A549 (cell line): Measurements from ENCODE around the gene PSMB10. TPM values are rescaled to one million over a fixed set of nuclear protein-coding genes. Genes with fewer than 3 reads are reported as not detected.

ENCODE experiments used
- ATAC-seq, 2 experiments: fragments of 200-7000 bp in 1 of 2; fragments of >200 bp in 1 of 2; cut with Nextera tagmentation in 1 of 2; cut with Tn5 transposase in 1 of 2; 3 replicates each; pipeline versions ENCODE4 v1.8.0 to v1.9.1; 2018 to 2020; ENCODE audit warnings: mild to moderate bottlenecking in 1 of 2, moderate library complexity in 1 of 2
- CTCF ChIA-PET: fragments of 300-600 bp; sonication (Branson Sonifier 250); formaldehyde crosslinking; extraction: SDS; loops from one replicate; lab custom pipeline; 2021; ENCODE audit warnings: antibody characterized with exemption, inconsistent platforms; lab: Yijun Ruan, JAX
- POLR2A ChIA-PET: fragments of 350-600 bp; formaldehyde crosslinking; extraction: SDS; loops from one replicate; lab custom pipeline; 2021; ENCODE audit warnings: antibody characterized with exemption, inconsistent platforms; lab: Yijun Ruan, JAX
- DNase-seq, 2 experiments: peaks; one replicate each; pipeline versions ENCODE4 v3.0.0 to v3.0.0-alpha.2; 2011 to 2016; ENCODE audit warnings: low read depth in 1 of 2, low spot score in 1 of 2
- FAIRE-seq: peaks from 2 replicates; lab custom pipeline; 2011; peaks lifted over from hg19 to GRCh38; lab: Jason Lieb, UNC
- H3K27ac ChIP-seq, 2 experiments: fragments of >200 bp; sonication (Bioruptor Twin); formaldehyde crosslinking; 3 replicates each; pipeline ENCODE4 v1.5.1; 2016 to 2017
- H3K4me1 ChIP-seq: fragments of >200 bp; sonication (Bioruptor Twin); formaldehyde crosslinking; 3 replicates; pipeline ENCODE4 v1.6.1; 2016
- H3K4me2 ChIP-seq: fragments of >200 bp; sonication (Bioruptor Twin); formaldehyde crosslinking; 3 replicates; pipeline ENCODE4 v1.6.1; 2016
- H3K4me3 ChIP-seq: fragments of >200 bp; sonication (Bioruptor Twin); formaldehyde crosslinking; 3 replicates; pipeline ENCODE4 v1.5.1; 2016
- H3K9me3 ChIP-seq: fragments of >200 bp; sonication (Bioruptor Twin); formaldehyde crosslinking; 3 replicates; pipeline ENCODE4 v1.6.1; 2016
- CHD4 ChIP-seq: fragments of 200-600 bp; sonication (generic); IDR thresholded peaks from 2 replicates; pipeline ENCODE4 v1.6.1; 2016; ENCODE audit warnings: antibody characterized with exemption, mild to moderate bottlenecking, borderline replicate concordance
- CTCF ChIP-seq: fragments of >200 bp; sonication (Bioruptor Twin); formaldehyde crosslinking; IDR thresholded peaks from 3 replicates; pipeline ENCODE4 v1.5.1; 2016
- E2F6 ChIP-seq: IDR thresholded peaks from 2 replicates; pipeline ENCODE4 v1.6.1; 2012; ENCODE audit warnings: low read depth, borderline replicate concordance
- EHMT2 ChIP-seq: fragments of 200-600 bp; sonication (generic); IDR thresholded peaks from 2 replicates; pipeline ENCODE4 v1.6.1; 2016; ENCODE audit warnings: antibody characterized with exemption, low read depth, mild to moderate bottlenecking, moderate library complexity
- HDAC2 ChIP-seq: fragments of 200-600 bp; sonication (generic); IDR thresholded peaks from 2 replicates; pipeline ENCODE4 v1.6.1; 2016
- MAX ChIP-seq: IDR thresholded peaks from 2 replicates; pipeline ENCODE4 v1.6.1; 2012
- RAD21 ChIP-seq, 2 experiments: fragments of >200 bp in 1 of 2; sonication (Bioruptor Twin) in 1 of 2; formaldehyde crosslinking in 1 of 2; IDR thresholded peaks in 1 of 2; conservative IDR thresholded peaks in 1 of 2; 2 replicates in 1 of 2; 3 replicates in 1 of 2; pipeline ENCODE4 v1.6.1; 2012 to 2018; ENCODE audit warnings: inconsistent platforms in 1 of 2
- RCOR1 ChIP-seq: fragments of 150-350 bp; IDR thresholded peaks from 2 replicates; pipeline ENCODE4 v1.6.1; 2014; ENCODE audit warnings: antibody characterized with exemption, low read length, low read depth
- TFCP2L1 ChIP-seq: fragments of 250-450 bp; sonication (Bioruptor Pico); IDR thresholded peaks from 2 replicates; pipeline ENCODE4 v1.5.0; 2021; ENCODE audit warnings: mild to moderate bottlenecking
- USF2 ChIP-seq: fragments of 450-650 bp; IDR thresholded peaks from 2 replicates; pipeline ENCODE4 v1.6.1; 2014; ENCODE audit warnings: antibody characterized with exemption
- ZFP36 ChIP-seq: fragments of 450-650 bp; IDR thresholded peaks from 2 replicates; pipeline ENCODE4 v1.6.1; 2014; ENCODE audit warnings: borderline replicate concordance; ENCODE audit not compliant: partially characterized antibody
- WGBS: methylation state at CpG from one replicate; pipeline ENCODE4 v1.1.6; 2017; ENCODE audit errors: missing lambda C conversion rate; 5-methylcytosine and 5-hydroxymethylcytosine counted together
- polyA plus RNA-seq, 4 experiments: library from polyadenylated mRNA; depleted of rRNA in 3 of 4; stranded (reverse); fragments of >200 nt; fragmentation: RNase III in 1 of 4; extraction: RNeasy Plus Mini Kit Qiagen cat#74134 plus additional on column Dnase treatment in 1 of 4; gene quantifications; 2 replicates in 3 of 4; 3 replicates in 1 of 4; pipeline ENCODE4 v1.2.3, GENCODE V29; 2011 to 2017
- TF ChIP-seq, protein P1 (sequence below): fragments of 150-350 bp; IDR thresholded peaks from 2 replicates; pipeline ENCODE4 v1.6.1; 2014; ENCODE audit warnings: low read depth, mild to moderate bottlenecking, low read length

Gene PSMB10
- polyA plus RNA-seq, 2 of the 4 experiments (the other 2 are of a cell fraction): 11.3 to 52.4 TPM

GRCh38 chr16:67962135-67962534, 25.5 kb upstream of the PSMB10 start:
- ATAC-seq (no peak), FAIRE-seq (no peak), DNase-seq (no peak)
- ChIA-PET POLR2A (no interaction called here), CTCF (interaction anchor here (0.9 to 1.9 kb wide), 5 partner anchors 10 to 146 kb away, joined by 3 to 9 read pairs (median 3); no protein-coding TSS in a partner anchor)
- H3K27ac ChIP-seq: no peak overlapping the region
- no peak overlapping the region for H3K4me2 ChIP-seq
- no peak overlapping the region for H3K4me3 ChIP-seq
- H3K4me1 ChIP-seq: peaks cover 16% of the 10 kb centered on the region
- WGBS: 92% methylated on average over 8 of the region's 8 CpGs
- TF ChIP-seq E2F6: no peak
- TF ChIP-seq CHD4: no peak
- TF ChIP-seq MAX: no peak
- no peaks in the 10 kb centered on the region for H3K9me3 ChIP-seq

DNA sequence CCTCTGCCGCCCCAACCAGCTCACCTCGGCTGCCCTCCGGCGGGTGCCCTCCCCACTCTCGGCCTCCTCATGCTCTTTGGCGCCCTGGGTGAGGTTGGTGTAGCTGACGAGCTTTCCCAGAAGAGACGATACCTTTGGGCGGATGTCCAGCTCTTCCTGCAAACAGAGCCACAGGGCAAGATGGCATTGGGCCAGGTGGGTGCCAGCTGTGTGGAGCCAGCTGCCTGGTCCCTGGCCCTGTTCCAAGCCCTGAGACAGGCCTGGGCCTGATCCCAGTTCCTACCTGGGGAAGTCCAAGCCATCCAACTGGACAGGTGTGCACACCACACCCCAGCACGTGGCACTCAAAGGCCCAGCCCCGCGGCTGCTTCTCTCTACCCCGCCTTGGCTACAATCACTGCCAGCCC, 24.9 kb upstream of the PSMB10 start:
- TF ChIP-seq TFCP2L1 (no peak), USF2 (no peak)
- no peak overlapping the region for H3K4me3 ChIP-seq
- no peak for DNase-seq
- POLR2A ChIA-PET: no interaction called here
- CTCF ChIA-PET: interaction anchor here (1.6 to 1.9 kb wide), 2 partner anchors 9 to 145 kb away, joined by 4 to 6 read pairs; no protein-coding TSS in a partner anchor
- no peak overlapping the region for H3K27ac ChIP-seq
- 89% methylated on average over 13 of the region's 13 CpGs for WGBS
- ATAC-seq: no peak
- H3K4me2 ChIP-seq: no peak overlapping the region
- no peak for FAIRE-seq
- H3K4me1 ChIP-seq: peaks cover 10% of the 10 kb centered on the region
- no peaks in the 10 kb centered on the region for H3K9me3 ChIP-seq

GRCh38 chr16:67959536-67960329, 23.1 kb upstream of the PSMB10 start:
- CTCF ChIA-PET: interaction anchor here (1.0 to 1.9 kb wide), 7 partner anchors 10 to 143 kb away, joined by 3 to 6 read pairs (median 4); no protein-coding TSS in a partner anchor
- 86% methylated on average over 11 of the region's 11 CpGs for WGBS
- ATAC-seq: no peak; a peak in 1 of 6 replicates
- no peak for TF ChIP-seq ZFP36
- no peak for TF ChIP-seq MAX
- no peak for TF ChIP-seq HDAC2
- no peak for TF ChIP-seq CTCF
- no peak for TF ChIP-seq EHMT2
- TF ChIP-seq CHD4: no peak
- no peak for TF ChIP-seq RAD21 (conservative IDR thresholded peaks at IDR 0.05 in 1 of 2, IDR thresholded peaks at IDR 0.05 in 1 of 2)
- TF ChIP-seq, protein P1, sequence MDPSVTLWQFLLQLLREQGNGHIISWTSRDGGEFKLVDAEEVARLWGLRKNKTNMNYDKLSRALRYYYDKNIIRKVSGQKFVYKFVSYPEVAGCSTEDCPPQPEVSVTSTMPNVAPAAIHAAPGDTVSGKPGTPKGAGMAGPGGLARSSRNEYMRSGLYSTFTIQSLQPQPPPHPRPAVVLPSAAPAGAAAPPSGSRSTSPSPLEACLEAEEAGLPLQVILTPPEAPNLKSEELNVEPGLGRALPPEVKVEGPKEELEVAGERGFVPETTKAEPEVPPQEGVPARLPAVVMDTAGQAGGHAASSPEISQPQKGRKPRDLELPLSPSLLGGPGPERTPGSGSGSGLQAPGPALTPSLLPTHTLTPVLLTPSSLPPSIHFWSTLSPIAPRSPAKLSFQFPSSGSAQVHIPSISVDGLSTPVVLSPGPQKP: no peak
- TF ChIP-seq RCOR1: no peak
- H3K4me2 ChIP-seq: no peak overlapping the region
- no peak for FAIRE-seq
- no peak overlapping the region for H3K27ac ChIP-seq
- POLR2A ChIA-PET: no interaction called here
- H3K4me1 ChIP-seq: no peaks in the 10 kb centered on the region
- H3K4me3 ChIP-seq: no peak overlapping the region
- no peaks in the 10 kb centered on the region for H3K9me3 ChIP-seq
- DNase-seq: no peak
